ENCODE measurements around the gene PTPA. TPM values are rescaled to one million over a fixed set of nuclear protein-coding genes. Genes with fewer than 3 reads are reported as not detected.

PTPA gene
- total and polyA plus RNA-seq, 10 of the 15 experiments (the other 5 are each of a cell fraction or from before 2014, with no cell fraction given) = 1.6 to 111 (median 55.1) TPM

DNA sequence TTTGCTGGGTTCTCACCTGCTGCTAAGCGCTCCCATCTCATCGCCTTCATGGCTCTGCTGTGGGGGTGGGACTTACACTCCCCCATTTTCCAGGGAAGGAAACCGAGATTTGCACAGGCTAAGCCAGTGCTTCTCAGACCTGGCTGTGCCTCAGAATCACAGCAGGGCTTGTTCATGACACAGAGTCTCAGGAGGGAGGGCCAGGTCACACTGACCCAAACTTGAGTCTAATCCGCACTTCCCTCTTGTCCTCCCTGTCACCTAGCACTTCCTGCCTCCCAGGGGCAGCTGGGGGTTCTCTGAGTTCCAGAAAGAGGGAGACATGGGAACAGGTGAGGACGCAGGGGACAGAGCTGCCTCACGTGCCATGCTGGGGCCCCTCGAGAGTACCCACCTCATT is 82.4 kb downstream of the PTPA start (continued):
- TF ChIP-seq, protein P1, sequence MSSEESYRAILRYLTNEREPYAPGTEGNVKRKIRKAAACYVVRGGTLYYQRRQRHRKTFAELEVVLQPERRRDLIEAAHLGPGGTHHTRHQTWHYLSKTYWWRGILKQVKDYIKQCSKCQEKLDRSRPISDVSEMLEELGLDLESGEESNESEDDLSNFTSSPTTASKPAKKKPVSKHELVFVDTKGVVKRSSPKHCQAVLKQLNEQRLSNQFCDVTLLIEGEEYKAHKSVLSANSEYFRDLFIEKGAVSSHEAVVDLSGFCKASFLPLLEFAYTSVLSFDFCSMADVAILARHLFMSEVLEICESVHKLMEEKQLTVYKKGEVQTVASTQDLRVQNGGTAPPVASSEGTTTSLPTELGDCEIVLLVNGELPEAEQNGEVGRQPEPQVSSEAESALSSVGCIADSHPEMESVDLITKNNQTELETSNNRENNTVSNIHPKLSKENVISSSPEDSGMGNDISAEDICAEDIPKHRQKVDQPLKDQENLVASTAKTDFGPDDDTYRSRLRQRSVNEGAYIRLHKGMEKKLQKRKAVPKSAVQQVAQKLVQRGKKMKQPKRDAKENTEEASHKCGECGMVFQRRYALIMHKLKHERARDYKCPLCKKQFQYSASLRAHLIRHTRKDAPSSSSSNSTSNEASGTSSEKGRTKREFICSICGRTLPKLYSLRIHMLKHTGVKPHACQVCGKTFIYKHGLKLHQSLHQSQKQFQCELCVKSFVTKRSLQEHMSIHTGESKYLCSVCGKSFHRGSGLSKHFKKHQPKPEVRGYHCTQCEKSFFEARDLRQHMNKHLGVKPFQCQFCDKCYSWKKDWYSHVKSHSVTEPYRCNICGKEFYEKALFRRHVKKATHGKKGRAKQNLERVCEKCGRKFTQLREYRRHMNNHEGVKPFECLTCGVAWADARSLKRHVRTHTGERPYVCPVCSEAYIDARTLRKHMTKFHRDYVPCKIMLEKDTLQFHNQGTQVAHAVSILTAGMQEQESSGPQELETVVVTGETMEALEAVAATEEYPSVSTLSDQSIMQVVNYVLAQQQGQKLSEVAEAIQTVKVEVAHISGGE (CRISPR knock-in tag; IDR thresholded peaks at IDR 0.05) = no peak
- no peak for TF ChIP-seq EGR1 (IDR thresholded peaks at IDR 0.05; ENCODE audit: borderline replicate concordance in 1 of 2, low read depth in 2 of 2, low read length in 2 of 2)

DNA sequence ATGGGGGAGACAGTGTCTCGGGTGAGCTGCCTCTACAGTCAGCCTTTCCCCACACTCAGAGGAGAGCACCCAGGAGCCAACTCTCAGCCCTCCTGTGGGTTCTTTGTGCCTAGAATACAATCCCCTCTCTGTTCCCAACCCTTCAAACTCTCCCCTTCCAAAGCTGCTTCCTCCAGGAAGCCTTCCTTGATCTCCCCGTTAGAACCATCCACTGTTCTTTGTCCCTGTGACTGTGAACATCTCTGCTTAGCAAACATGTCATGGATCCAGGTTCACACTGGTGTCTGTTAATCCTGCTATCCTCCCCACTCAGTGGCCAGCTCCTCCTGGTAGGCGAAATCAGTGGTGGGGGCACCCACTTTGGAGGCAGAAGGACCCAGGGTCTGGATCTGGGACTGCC is 83.0 kb downstream of the PTPA start:
- WGBS (ENCODE audit: insufficient coverage, insufficient replicate concordance, low lambda C conversion rate, missing lambda C conversion rate) = 0% methylated on average over 3 of the region's 3 CpGs
- POLR2A ChIA-PET = interaction anchor here (0.6 to 1.1 kb wide), 2 partner anchors 16 to 22 kb away, joined by 3 read pairs; partner anchors contain the start of gene IER5L
- TF ChIP-seq ZNF622 (IDR thresholded peaks at IDR 0.05) (no peak), TCF7 (IDR thresholded peaks at IDR 0.05; ENCODE audit: borderline replicate concordance) (no peak), KLF5 (IDR thresholded peaks at IDR 0.05; ENCODE audit: partially characterized antibody) (no peak), KDM1A (IDR thresholded peaks at IDR 0.05; ENCODE audit: borderline replicate concordance) (no peak), FOXK2 (IDR thresholded peaks at IDR 0.05) (no peak), JUNB (IDR thresholded peaks at IDR 0.05) (no peak), SMARCA5 (IDR thresholded peaks at IDR 0.05) (no peak), RB1 (IDR thresholded peaks at IDR 0.05; ENCODE audit: borderline replicate concordance) (no peak), ZNF24 (IDR thresholded peaks at IDR 0.05) (no peak), KAT2A (conservative IDR thresholded peaks at IDR 0.05; ENCODE audit: control insufficient read depth, low read depth, low read length) (no peak)
- TF ChIP-seq, protein P2, sequence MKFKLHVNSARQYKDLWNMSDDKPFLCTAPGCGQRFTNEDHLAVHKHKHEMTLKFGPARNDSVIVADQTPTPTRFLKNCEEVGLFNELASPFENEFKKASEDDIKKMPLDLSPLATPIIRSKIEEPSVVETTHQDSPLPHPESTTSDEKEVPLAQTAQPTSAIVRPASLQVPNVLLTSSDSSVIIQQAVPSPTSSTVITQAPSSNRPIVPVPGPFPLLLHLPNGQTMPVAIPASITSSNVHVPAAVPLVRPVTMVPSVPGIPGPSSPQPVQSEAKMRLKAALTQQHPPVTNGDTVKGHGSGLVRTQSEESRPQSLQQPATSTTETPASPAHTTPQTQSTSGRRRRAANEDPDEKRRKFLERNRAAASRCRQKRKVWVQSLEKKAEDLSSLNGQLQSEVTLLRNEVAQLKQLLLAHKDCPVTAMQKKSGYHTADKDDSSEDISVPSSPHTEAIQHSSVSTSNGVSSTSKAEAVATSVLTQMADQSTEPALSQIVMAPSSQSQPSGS (IDR thresholded peaks at IDR 0.05; ENCODE audit: low read length) = no peak
- TF ChIP-seq, protein P3, sequence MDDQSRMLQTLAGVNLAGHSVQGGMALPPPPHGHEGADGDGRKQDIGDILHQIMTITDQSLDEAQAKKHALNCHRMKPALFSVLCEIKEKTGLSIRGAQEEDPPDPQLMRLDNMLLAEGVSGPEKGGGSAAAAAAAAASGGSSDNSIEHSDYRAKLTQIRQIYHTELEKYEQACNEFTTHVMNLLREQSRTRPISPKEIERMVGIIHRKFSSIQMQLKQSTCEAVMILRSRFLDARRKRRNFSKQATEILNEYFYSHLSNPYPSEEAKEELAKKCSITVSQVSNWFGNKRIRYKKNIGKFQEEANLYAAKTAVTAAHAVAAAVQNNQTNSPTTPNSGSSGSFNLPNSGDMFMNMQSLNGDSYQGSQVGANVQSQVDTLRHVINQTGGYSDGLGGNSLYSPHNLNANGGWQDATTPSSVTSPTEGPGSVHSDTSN (IDR thresholded peaks at IDR 0.05; ENCODE audit: insufficient replicate concordance, low read depth, low read length) = no peak

More for the DNA sequence above, 83.0 kb downstream of the PTPA start:
- FAIRE-seq = no peak
- no peak overlapping the region for H3K4me2 ChIP-seq (ENCODE audit: control insufficient read depth, insufficient read depth)
- no peak for ATAC-seq
- H3K4me1 ChIP-seq (ENCODE audit: control insufficient read depth, insufficient read depth, low read length) = no peaks in the 10 kb centered on the region
- no peaks in the 10 kb centered on the region for H4K20me1 ChIP-seq (ENCODE audit: control insufficient read depth, insufficient read depth)
- peaks cover 0 to 5% of the 10 kb centered on the region in 2 experiments; a peak in 3 of 4 replicates for H3K27me3 ChIP-seq (replicated peaks in 1 of 2; ENCODE audit: control insufficient read depth in 2 of 2, insufficient read depth in 2 of 2, low read length in 1 of 2)
- H3K9ac ChIP-seq (ENCODE audit: control insufficient read depth, insufficient read depth, low read length) = no peak overlapping the region
- BruUV-seq (replicated peaks) = no TSS peak
- H3K36me3 ChIP-seq (ENCODE audit: control insufficient read depth in 2 of 2, insufficient read depth in 2 of 2, low read length in 1 of 2) = no peaks in the 10 kb centered on the region
- intact Hi-C loops (cut with micrococcal nuclease; ENCODE audit: unreplicated experiment) = no loop called here
- H3K27ac ChIP-seq (ENCODE audit: control insufficient read depth, insufficient read depth) = no peak overlapping the region
- H2AFZ ChIP-seq (ENCODE audit: control insufficient read depth, low read depth, low read length) = no peak overlapping the region
- in situ Hi-C loops (cut with MboI) = no loop called here
- H3K9me3 ChIP-seq (replicated peaks; ENCODE audit: control insufficient read depth, insufficient read depth, low read length) = no peaks in the 10 kb centered on the region; the same call in 2 of the 3 replicates
- no peak for DNase-seq (ENCODE audit: low read depth, low spot score)
- ChIA-PET SMC1A (ENCODE audit: uncharacterized antibody, unreplicated experiment) (interaction anchor here (0.9 kb wide), 1 partner anchor 20 kb away, joined by 4 read pairs; no protein-coding TSS in a partner anchor), RAD21 (ENCODE audit: unreplicated experiment) (no interaction called here), CTCF (interaction anchor here (0.8 kb wide), 1 partner anchor 431 kb away, joined by 3 read pairs; no protein-coding TSS in a partner anchor)
- H3K4me3 ChIP-seq = no peak overlapping the region
- H3K79me2 ChIP-seq (ENCODE audit: control insufficient read depth, insufficient read depth, low read length) = no peaks in the 10 kb centered on the region
